Natural killer cell treated with Interleukin-12 subunit alpha and Interleukin-12 subunit beta and Interleukin-15 and Interleukin-18, amount 100 ng/mL, for 72 hours (primary cell): ENCODE data around the gene ZGRF1. TPM values are rescaled to one million over a fixed set of nuclear protein-coding genes. Genes with fewer than 3 reads are reported as not detected.
A peak's percentile ranks its signal among the peaks of the same experiment; 100 is the strongest.
"Not testable (repeated sequence)": the region's sequence is repeated elsewhere in the genome, so short reads cannot be mapped to it uniquely, and the experiment has no call there.

Source experiments
- ATAC-seq, 2 donors: fragments of 150-1000 bp; cut with Tn5 transposase in 1 of 2; sonication (Bioruptor Pico), chemical (Tn5 transposase) in 1 of 2; 2 replicates each; pipeline ENCODE4 v1.10.0; 2021
- DNase-seq: peaks from one replicate; pipeline ENCODE4 v3.0.0; 2022; ENCODE audit warnings: low spot score
- H3K27ac Mint-ChIP-seq, 2 donors: 1 replicate in 1 of 2; 2 replicates in 1 of 2; pipeline ENCODE4 v1.8.0; 2022; ENCODE audit warnings: mixed read lengths in 2 of 2, mild to moderate bottlenecking in 1 of 2, moderate library complexity in 1 of 2
- H3K27me3 Mint-ChIP-seq, 2 donors: 1 replicate in 1 of 2; 2 replicates in 1 of 2; pipeline ENCODE4 v1.8.0; 2022; ENCODE audit warnings: mixed read lengths in 2 of 2
- H3K36me3 Mint-ChIP-seq: one replicate; pipeline ENCODE4 v1.8.0; 2022; ENCODE audit warnings: mixed read lengths
- H3K4me1 Mint-ChIP-seq, 2 donors: 1 replicate in 1 of 2; 2 replicates in 1 of 2; pipeline ENCODE4 v1.8.0; 2022; ENCODE audit warnings: low read depth in 2 of 2, mixed read lengths in 2 of 2, mild to moderate bottlenecking in 1 of 2
- H3K4me3 Mint-ChIP-seq: one replicate; pipeline ENCODE4 v1.8.0; 2022; ENCODE audit warnings: mixed read lengths
- H3K9me3 Mint-ChIP-seq: 2 replicates; pipeline ENCODE4 v1.8.0; 2022; ENCODE audit warnings: mixed read lengths
- total RNA-seq, 2 donors: library from RNA; stranded (reverse); gene quantifications; one replicate each; pipeline ENCODE4 v1.2.3, GENCODE V29; 2022

Gene ZGRF1, protein sequence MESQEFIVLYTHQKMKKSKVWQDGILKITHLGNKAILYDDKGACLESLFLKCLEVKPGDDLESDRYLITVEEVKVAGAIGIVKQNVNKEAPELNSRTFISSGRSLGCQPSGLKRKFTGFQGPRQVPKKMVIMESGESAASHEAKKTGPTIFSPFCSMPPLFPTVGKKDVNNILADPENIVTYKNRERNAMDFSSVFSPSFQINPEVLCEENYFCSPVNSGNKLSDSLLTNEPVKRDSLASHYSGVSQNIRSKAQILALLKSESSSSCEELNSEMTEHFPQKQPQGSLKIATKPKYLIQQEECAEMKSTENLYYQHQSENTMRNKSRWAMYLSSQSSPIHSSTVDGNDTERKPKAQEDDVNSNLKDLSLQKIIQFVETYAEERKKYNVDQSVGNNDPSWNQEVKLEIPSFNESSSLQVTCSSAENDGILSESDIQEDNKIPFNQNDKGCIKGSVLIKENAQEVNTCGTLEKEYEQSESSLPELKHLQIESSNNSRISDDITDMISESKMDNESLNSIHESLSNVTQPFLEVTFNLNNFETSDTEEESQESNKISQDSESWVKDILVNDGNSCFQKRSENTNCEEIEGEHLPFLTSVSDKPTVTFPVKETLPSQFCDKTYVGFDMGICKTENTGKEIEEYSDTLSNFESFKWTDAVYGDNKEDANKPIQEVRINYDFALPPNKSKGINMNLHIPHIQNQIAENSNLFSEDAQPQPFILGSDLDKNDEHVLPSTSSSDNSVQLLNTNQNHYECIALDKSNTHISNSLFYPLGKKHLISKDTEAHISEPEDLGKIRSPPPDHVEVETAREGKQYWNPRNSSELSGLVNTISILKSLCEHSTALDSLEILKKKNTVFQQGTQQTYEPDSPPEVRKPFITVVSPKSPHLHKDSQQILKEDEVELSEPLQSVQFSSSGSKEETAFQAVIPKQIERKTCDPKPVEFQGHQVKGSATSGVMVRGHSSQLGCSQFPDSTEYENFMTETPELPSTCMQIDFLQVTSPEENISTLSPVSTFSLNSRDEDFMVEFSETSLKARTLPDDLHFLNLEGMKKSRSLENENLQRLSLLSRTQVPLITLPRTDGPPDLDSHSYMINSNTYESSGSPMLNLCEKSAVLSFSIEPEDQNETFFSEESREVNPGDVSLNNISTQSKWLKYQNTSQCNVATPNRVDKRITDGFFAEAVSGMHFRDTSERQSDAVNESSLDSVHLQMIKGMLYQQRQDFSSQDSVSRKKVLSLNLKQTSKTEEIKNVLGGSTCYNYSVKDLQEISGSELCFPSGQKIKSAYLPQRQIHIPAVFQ (N-terminal part only)
- total RNA-seq, result 10 to 100 TPM; 22.1 to 57.0 TPM

DNA sequence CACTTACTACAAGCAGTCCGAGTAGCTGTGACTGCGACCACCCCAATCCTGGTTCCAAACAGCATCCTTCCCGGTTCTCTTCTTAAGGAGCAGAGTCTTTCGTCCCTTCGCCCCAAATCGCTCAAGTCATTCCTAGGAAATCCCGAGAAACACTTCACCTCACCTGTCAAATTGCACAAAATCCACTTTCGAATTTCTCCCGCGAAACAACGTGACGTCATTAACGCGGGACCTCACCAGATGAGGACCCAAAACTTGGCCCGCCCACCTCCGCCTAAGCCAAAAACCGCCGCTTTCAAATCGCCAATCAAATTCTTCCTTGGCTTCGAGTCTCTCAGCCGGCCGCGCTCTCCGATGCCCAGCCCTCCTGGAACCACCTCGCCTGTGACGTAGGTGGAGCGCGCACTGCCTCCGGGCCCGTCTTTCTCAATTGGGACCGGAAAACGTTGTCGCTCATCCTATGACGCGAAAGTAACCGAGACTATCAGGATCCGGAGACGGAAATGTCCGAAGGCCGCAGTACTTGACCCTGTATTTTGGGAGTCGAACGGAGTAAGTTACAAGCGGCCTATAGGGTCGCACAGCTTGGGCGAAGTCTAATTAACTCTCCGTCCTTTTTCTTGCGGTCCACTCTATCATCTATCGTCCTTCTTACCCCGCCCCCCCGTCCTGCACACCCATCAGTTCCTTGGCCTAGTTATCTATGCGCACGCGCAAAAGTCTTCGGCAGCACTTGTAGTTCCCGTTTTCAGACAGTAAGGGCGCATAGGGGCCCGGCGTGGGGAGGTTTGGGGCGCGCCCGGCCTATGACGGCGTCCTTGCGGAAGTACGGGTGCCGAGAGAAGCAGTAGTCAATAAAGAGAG lies at the start of gene ZGRF1, which contains the start of gene LARP7:
Gene ZGRF1 (minus strand): TSS at position 222 of the 864 bp plus-strand sequence. CDS start 3,733 bp downstream, outside the sequence.
Gene LARP7 (plus strand): TSS at position 456 of the 864 bp plus-strand sequence. CDS start 7,527 bp downstream, outside the sequence.
- Mint-ChIP-seq H3K36me3 (no peaks in the 10 kb centered on the region), H3K27me3 (no peaks in the 10 kb centered on the region)
- ATAC-seq, result peak; percentile 96 to 97

DNA sequence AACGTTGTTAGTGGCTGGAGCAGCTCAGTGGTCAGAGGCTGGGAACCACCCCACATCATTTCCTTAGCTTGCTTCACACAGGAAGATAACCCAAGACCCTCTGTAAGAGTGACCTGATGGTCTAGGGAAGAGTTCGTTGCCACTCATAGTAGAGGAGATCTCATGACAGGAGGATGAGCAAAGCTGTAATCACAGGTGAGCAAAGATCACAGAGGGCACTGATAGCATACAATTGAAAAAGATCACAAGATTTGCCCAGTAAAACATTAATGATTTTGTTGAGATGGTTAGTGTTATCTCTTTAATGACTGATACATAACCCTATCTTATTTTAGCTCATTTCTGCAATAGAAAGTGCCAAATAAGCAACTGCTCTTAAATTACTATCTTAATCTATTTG lies 44.3 kb upstream of the ZGRF1 start:
- H3K27ac Mint-ChIP-seq, result no peak overlapping the region
- no peak for DNase-seq

More for the DNA sequence above, at the start of gene ZGRF1, which contains the start of gene LARP7:
- H3K4me1 Mint-ChIP-seq, result peaks cover 14 to 21% of the 10 kb centered on the region in 2 donors
- H3K4me3 Mint-ChIP-seq, result no peak within 1 kb of the TSS
- no peaks in the 10 kb centered on the region for H3K9me3 Mint-ChIP-seq
- no peak within 1 kb of the TSS for H3K27ac Mint-ChIP-seq
- DNase-seq, result peak; percentile 99

DNA sequence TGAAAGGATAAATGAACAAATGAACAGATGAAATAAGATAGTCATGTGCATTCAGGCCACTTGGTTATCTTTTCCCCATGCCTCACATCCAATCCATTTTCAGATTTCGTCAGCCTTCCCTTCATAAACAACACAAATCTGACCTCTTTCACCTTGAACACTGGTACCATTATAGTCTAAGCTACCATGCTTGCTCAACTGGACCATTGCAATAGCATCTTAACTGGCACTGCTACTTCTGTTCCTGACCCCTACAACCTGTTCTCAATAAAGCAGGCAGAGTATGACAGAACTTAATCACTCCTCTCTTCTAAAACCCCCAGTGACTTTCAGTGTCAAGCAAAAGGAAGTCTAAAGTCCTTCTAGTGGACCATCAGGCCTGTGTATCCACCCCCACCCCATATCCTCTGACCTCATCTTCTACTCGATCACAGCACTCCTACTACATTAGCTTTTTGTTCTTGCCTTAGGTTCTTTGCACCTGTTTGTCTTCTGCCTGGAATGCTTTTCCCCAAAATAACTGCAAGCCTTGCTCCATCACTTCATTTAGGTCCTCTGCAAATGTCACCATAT lies 40.9 kb upstream of the ZGRF1 start:
- ATAC-seq (no peak), DNase-seq (no peak)
- H3K27me3 Mint-ChIP-seq, result no peaks in the 10 kb centered on the region
- H3K27ac Mint-ChIP-seq, result no peak overlapping the region
- no peaks in the 10 kb centered on the region for H3K4me1 Mint-ChIP-seq
- H3K9me3 Mint-ChIP-seq, result no peaks in the 10 kb centered on the region
- H3K4me3 Mint-ChIP-seq, result no peak overlapping the region
- no peaks in the 10 kb centered on the region for H3K36me3 Mint-ChIP-seq

More for the DNA sequence above, 44.3 kb upstream of the ZGRF1 start:
- H3K4me3 Mint-ChIP-seq, result no peak overlapping the region
- no peaks in the 10 kb centered on the region for H3K9me3 Mint-ChIP-seq
- H3K27me3 Mint-ChIP-seq, result peaks cover 0 to 1% of the 10 kb centered on the region in 2 donors
- H3K36me3 Mint-ChIP-seq, result no peaks in the 10 kb centered on the region
- H3K4me1 Mint-ChIP-seq, result no peaks in the 10 kb centered on the region
- no peak for ATAC-seq

DNA sequence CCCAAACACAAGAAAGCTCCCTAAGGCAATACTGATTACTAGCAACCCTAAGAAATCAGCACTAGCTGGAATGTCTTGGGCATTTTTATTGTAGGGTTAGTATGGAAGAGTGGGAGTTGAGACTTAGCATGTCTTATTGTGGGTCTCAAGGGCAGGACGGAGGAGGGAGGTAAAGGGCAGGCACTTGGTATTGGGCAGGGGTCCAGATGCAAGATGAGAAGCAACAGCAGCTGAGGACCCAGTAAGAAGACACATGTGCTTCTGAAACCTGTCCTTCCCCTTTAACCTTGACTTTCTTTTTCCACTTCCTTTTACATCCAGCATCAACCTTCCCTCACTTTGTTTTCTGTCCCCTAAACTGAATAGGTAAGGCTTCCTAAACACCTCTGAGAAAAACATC lies 37.7 kb upstream of the ZGRF1 start:
- H3K36me3 Mint-ChIP-seq, result no peaks in the 10 kb centered on the region
- no peak overlapping the region for H3K27ac Mint-ChIP-seq

DNA sequence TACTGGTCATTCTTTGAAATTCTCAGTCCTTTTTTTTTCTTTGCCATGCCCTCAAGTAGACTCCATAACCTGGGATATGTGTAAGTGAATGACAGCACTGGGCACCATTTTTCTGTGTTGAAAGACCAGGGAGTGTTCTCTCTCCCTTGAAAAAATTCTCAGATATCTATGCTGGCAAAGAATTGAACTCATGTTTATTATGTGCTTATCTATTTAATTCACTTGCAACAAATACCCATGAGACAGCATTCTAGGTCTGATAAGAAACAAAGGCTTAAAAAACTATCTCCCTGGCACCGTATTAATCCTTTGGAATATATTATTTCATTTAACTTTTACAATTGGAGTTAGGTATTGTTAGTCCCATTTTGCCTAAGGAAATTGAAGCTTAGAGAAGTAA lies 37.0 kb upstream of the ZGRF1 start:
- Mint-ChIP-seq H3K27me3 (no peaks in the 10 kb centered on the region), H3K4me3 (no peak overlapping the region), H3K4me1 (no peaks in the 10 kb centered on the region), H3K9me3 (no peaks in the 10 kb centered on the region), H3K36me3 (no peaks in the 10 kb centered on the region), H3K27ac (no peak overlapping the region)
- ATAC-seq, result no peak
- no peak for DNase-seq

More for the DNA sequence above, 37.7 kb upstream of the ZGRF1 start:
- DNase-seq (no peak), ATAC-seq (no peak)
- Mint-ChIP-seq H3K4me1 (no peaks in the 10 kb centered on the region), H3K27me3 (no peaks in the 10 kb centered on the region), H3K4me3 (no peak overlapping the region), H3K9me3 (no peaks in the 10 kb centered on the region)

DNA sequence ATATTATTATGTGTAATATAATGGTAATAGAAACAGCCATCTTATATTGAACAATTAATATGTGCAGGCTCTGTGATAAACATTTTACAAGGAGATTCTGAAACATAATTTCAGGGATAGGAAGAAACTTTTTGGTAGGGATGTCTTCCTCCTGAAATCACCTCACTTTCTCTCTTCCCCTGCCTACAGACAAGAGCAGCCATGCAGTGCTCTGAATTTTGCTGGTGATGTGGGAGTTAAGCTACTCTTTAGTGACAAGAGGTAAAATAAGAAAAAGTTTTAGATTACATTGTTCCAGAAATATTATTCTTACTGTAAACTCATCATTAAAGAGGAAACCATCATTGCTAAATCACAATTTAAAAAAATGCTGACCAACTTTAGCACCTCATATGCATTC lies 36.4 kb upstream of the ZGRF1 start:
- no peak overlapping the region for H3K27ac Mint-ChIP-seq
- no peaks in the 10 kb centered on the region for H3K27me3 Mint-ChIP-seq
- no peaks in the 10 kb centered on the region for H3K9me3 Mint-ChIP-seq
- H3K36me3 Mint-ChIP-seq, result no peaks in the 10 kb centered on the region
- H3K4me3 Mint-ChIP-seq, result no peak overlapping the region
- DNase-seq, result no peak
- no peak for ATAC-seq
- no peaks in the 10 kb centered on the region for H3K4me1 Mint-ChIP-seq

DNA sequence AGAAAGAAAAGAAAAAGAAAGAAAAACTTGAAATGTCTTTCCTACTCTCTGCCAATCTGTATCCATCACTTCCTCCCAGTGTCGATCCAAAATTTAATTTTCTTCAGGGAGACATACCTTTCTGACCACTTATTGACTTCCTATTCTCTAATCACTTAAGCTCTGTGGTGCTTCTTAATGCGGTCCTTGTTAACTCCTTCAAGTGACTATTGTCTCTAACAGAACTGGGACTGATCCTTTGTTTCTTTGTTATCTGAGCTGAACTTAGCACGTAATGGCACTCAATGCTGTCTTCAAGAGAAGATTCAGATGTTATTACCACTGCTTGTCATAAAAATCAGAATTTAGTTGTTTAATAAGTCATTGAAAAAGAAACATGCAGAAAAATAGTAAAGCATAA lies 31.4 kb upstream of the ZGRF1 start:
- ATAC-seq (no peak), DNase-seq (no peak)
- no peaks in the 10 kb centered on the region for H3K9me3 Mint-ChIP-seq
- no peak overlapping the region for H3K4me3 Mint-ChIP-seq
- H3K27ac Mint-ChIP-seq, result no peak overlapping the region
- no peaks in the 10 kb centered on the region for H3K4me1 Mint-ChIP-seq
- H3K36me3 Mint-ChIP-seq, result no peaks in the 10 kb centered on the region
- no peaks in the 10 kb centered on the region for H3K27me3 Mint-ChIP-seq

DNA sequence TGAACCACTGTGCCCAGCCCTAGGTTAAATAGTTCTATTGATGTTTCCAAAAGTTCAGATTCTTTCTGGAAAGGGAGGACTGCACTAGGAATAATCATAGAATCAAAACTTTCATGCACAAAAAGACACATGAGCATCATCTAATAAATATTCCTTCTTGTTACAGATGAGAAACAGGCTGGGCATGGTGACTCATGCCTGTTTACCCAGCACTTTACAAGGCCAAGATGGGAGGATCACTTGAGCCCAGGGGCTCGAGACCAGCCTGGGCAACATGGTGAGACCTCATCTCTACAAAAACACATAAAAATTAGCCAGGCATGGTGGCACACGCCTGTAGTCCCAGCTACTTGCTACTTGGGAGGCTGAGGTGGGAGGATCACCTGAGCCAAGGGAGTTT lies 27.9 kb upstream of the ZGRF1 start:
- H3K36me3 Mint-ChIP-seq, result no peaks in the 10 kb centered on the region

DNA sequence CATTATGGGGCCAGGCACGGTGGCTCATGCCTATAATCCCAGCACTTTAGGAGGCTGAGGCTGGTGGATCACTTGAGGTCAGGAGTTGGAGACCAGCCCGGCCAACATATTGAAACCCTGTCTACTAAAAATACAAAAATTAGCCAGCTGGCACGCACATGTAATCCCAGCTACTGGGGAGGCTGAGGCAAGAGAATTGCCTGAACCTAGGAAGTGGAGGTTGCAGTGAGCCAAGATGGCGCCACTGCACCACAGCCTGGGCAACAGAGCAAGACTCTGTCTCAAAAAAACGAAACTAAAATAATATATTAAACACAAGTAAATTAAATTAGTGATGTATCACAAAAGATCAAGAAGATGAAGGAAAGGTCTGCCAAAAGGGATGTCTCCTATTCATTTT lies 19.4 kb upstream of the ZGRF1 start:
- not testable (repeated sequence) for ATAC-seq, H3K9me3 Mint-ChIP-seq, H3K4me3 Mint-ChIP-seq, H3K27ac Mint-ChIP-seq, H3K27me3 Mint-ChIP-seq, H3K4me1 Mint-ChIP-seq, DNase-seq
- H3K36me3 Mint-ChIP-seq, result peaks cover 21% of the 10 kb centered on the region

More for the DNA sequence above, 27.9 kb upstream of the ZGRF1 start:
- Mint-ChIP-seq H3K27me3 (no peaks in the 10 kb centered on the region), H3K9me3 (no peaks in the 10 kb centered on the region), H3K4me3 (no peak overlapping the region), H3K4me1 (no peaks in the 10 kb centered on the region), H3K27ac (no peak overlapping the region)
- no peak for DNase-seq
- no peak for ATAC-seq

DNA sequence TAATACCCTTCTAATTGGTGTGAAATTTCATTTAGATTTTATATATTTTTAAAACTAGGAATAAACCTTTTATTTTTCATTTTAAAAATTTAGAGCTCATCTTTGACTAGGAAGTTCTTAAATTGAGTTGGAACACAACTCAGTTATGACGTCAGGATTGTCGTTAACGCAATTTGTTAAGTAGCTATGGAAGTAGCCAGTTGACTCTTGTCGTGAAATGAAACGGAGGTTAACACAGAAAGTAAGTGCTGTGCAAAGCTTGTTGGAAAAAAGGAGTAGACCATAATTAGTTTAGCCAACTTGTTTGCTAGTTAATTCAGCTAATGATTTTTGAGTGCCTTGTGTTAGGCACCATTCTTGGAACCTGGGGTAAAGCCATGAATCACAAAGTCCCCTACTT lies 18.6 kb upstream of the ZGRF1 start:
- DNase-seq (no peak), ATAC-seq (no peak)
- no peaks in the 10 kb centered on the region for H3K4me1 Mint-ChIP-seq
- peaks cover 21% of the 10 kb centered on the region for H3K36me3 Mint-ChIP-seq
- no peak overlapping the region for H3K27ac Mint-ChIP-seq
- no peaks in the 10 kb centered on the region for H3K9me3 Mint-ChIP-seq
- no peak overlapping the region for H3K4me3 Mint-ChIP-seq
- H3K27me3 Mint-ChIP-seq, result no peaks in the 10 kb centered on the region

DNA sequence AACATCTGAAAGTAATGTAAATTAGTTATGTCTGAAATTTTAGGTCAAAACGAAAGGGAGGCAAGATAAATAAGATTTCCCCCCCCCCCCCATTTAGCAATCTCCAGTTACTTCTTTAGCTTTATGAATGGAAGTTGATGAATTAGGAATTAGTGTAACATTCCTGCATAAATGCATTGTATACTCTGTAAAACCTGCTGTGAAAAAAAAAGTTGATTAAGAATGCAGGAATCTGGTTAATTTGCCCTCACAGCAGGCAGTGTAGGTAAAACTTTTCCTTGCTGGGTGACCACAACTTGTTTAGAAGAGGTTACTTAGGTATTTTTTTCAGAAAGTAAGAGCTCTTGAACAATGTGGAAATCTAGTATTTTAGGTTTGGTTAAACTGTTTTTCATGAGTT lies 15.5 kb upstream of the ZGRF1 start:
- no peaks in the 10 kb centered on the region for H3K9me3 Mint-ChIP-seq
- H3K27me3 Mint-ChIP-seq, result no peaks in the 10 kb centered on the region
- H3K4me1 Mint-ChIP-seq, result no peaks in the 10 kb centered on the region
- no peak for DNase-seq
- no peak for ATAC-seq
- no peak overlapping the region for H3K27ac Mint-ChIP-seq
- peaks cover 19% of the 10 kb centered on the region for H3K36me3 Mint-ChIP-seq
- no peak overlapping the region for H3K4me3 Mint-ChIP-seq

DNA sequence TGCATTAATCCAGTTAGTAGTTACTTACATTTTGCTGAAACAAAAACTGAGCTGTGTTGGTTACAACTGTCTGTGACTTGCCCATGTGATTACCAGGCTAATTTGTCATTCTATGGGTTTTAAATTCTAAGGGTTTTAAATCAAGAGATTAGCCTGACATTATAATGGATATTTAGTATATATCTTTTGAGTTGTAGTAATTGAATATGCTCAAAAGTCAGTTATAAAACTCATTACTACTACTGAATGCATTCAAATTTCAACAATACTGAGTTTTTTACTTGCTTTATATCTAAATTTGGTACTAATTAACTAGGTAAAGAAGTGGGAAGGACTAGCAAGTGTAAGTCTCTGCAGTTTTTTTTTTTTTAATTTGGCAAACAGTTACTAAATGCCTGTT lies 14.9 kb upstream of the ZGRF1 start:
- no peak overlapping the region for H3K27ac Mint-ChIP-seq
- no peak overlapping the region for H3K4me3 Mint-ChIP-seq
- H3K36me3 Mint-ChIP-seq, result peaks cover 20% of the 10 kb centered on the region
- H3K9me3 Mint-ChIP-seq, result no peaks in the 10 kb centered on the region
- ATAC-seq, result no peak
- H3K4me1 Mint-ChIP-seq, result no peaks in the 10 kb centered on the region
- no peak for DNase-seq
- no peaks in the 10 kb centered on the region for H3K27me3 Mint-ChIP-seq
